Activated CD8-positive, alpha-beta T cell treated with anti-CD3 and anti-CD28 coated beads, Interleukin-2, amount 10 ng/mL, durations not matched to agents 7 days and 5 days (primary cell): ENCODE measurements around the gene TRRAP. TPM values are rescaled to one million over a fixed set of nuclear protein-coding genes. Genes with fewer than 3 reads are reported as not detected.

Source experiments
- ATAC-seq: fragments of 150-1000 bp; cut with Tn5 transposase; one replicate; pipeline ENCODE4 v1.10.0; 2021; ENCODE audit warnings: moderate library complexity
- CTCF ChIA-PET: fragments of 350-600 bp; sonication (Branson Sonifier 250); formaldehyde crosslinking; loops from one replicate; lab custom pipeline; 2021; ENCODE audit warnings: antibody characterized with exemption; lab: Charles Lee
- POLR2A ChIA-PET: fragments of 350-600 bp; sonication (Branson Sonifier 250); formaldehyde crosslinking; loops from one replicate; lab custom pipeline; 2021; ENCODE audit warnings: antibody characterized with exemption; lab: Charles Lee
- DNase-seq: peaks from one replicate; pipeline ENCODE4 v3.0.0-alpha.2; 2020
- H3K27ac Mint-ChIP-seq: one replicate; pipeline ENCODE4 v1.8.0; 2021; ENCODE audit warnings: mild to moderate bottlenecking, mixed read lengths
- H3K27me3 Mint-ChIP-seq: one replicate; pipeline ENCODE4 v1.8.0; 2021; ENCODE audit warnings: low read depth, mixed read lengths
- H3K36me3 Mint-ChIP-seq: one replicate; pipeline ENCODE4 v1.8.0; 2021; ENCODE audit warnings: low read depth, mixed read lengths
- H3K4me1 Mint-ChIP-seq: one replicate; pipeline ENCODE4 v1.8.0; 2021; ENCODE audit warnings: low read depth, mixed read lengths
- H3K4me3 Mint-ChIP-seq: one replicate; pipeline ENCODE4 v1.8.0; 2021; ENCODE audit warnings: mild to moderate bottlenecking, mixed read lengths
- H3K9me3 Mint-ChIP-seq: one replicate; pipeline ENCODE4 v1.8.0; 2022; ENCODE audit warnings: mixed read lengths; ENCODE audit not compliant: insufficient read depth
- total RNA-seq, 2 experiments: library from RNA; stranded (reverse); gene quantifications; one replicate each; pipeline ENCODE4 v1.2.3, GENCODE V29; 2021

TRRAP gene
- total RNA-seq, 2 experiments from 2014 or later, result 61.0 to 64.5 TPM

- Mint-ChIP-seq H3K36me3 (peaks cover 76% of the 10 kb centered on the region), H3K4me1 (no peaks in the 10 kb centered on the region), H3K27me3 (no peaks in the 10 kb centered on the region), H3K9me3 (no peaks in the 10 kb centered on the region), H3K4me3 (no peak overlapping the region), H3K27ac (no peak overlapping the region)
- ATAC-seq (no peak), DNase-seq (no peak)
- CTCF ChIA-PET, result no interaction called here
- POLR2A ChIA-PET, result no interaction called here
Measured at GRCh38 chr7:98976396-98977185, 98.3 kb downstream of the TRRAP start.

GRCh38 chr7:98978672-98979071 is 100.3 kb downstream of the TRRAP start:
- no peak overlapping the region for H3K4me3 Mint-ChIP-seq
- no peaks in the 10 kb centered on the region for H3K4me1 Mint-ChIP-seq
- no peak for ATAC-seq
- POLR2A ChIA-PET, result no interaction called here
- CTCF ChIA-PET, result no interaction called here
- H3K27me3 Mint-ChIP-seq, result no peaks in the 10 kb centered on the region
- DNase-seq, result no peak
- H3K36me3 Mint-ChIP-seq, result peaks cover 79% of the 10 kb centered on the region
- no peaks in the 10 kb centered on the region for H3K9me3 Mint-ChIP-seq
- no peak overlapping the region for H3K27ac Mint-ChIP-seq

- Mint-ChIP-seq H3K27me3 (no peaks in the 10 kb centered on the region), H3K36me3 (peaks cover 83% of the 10 kb centered on the region), H3K4me1 (no peaks in the 10 kb centered on the region), H3K27ac (no peak overlapping the region), H3K4me3 (no peak overlapping the region), H3K9me3 (peaks cover 3% of the 10 kb centered on the region)
- ChIA-PET POLR2A (no interaction called here), CTCF (no interaction called here)
- ATAC-seq (no peak), DNase-seq (no peak)
Measured at GRCh38 chr7:98981701-98982100, 103.4 kb downstream of the TRRAP start.

- ATAC-seq, result no peak
- Mint-ChIP-seq H3K4me1 (peaks cover 7% of the 10 kb centered on the region), H3K4me3 (no peak overlapping the region), H3K27ac (no peak overlapping the region), H3K9me3 (peaks cover 3% of the 10 kb centered on the region), H3K36me3 (peaks cover 86% of the 10 kb centered on the region), H3K27me3 (no peaks in the 10 kb centered on the region)
- DNase-seq, result no peak
- ChIA-PET CTCF (no interaction called here), POLR2A (interaction anchor here (0.6 kb wide), 1 partner anchor 986 kb away, joined by 3 read pairs; no protein-coding TSS in a partner anchor)
Measured at GRCh38 chr7:98982686-98983085, 104.4 kb downstream of the TRRAP start.

GRCh38 chr7:98984126-98984525 is 105.8 kb downstream of the TRRAP start:
- peaks cover 3% of the 10 kb centered on the region for H3K9me3 Mint-ChIP-seq
- H3K36me3 Mint-ChIP-seq, result peaks cover 91% of the 10 kb centered on the region
- H3K27me3 Mint-ChIP-seq, result no peaks in the 10 kb centered on the region
- ChIA-PET CTCF (interaction anchor here (1.2 to 1.5 kb wide), 3 partner anchors 17 to 329 kb away, joined by 3 to 5 read pairs (median 4); no protein-coding TSS in a partner anchor), POLR2A (no interaction called here)
- DNase-seq, result no peak
- H3K4me3 Mint-ChIP-seq, result no peak overlapping the region
- peaks cover 21% of the 10 kb centered on the region for H3K4me1 Mint-ChIP-seq
- ATAC-seq, result no peak
- no peak overlapping the region for H3K27ac Mint-ChIP-seq

DNA sequence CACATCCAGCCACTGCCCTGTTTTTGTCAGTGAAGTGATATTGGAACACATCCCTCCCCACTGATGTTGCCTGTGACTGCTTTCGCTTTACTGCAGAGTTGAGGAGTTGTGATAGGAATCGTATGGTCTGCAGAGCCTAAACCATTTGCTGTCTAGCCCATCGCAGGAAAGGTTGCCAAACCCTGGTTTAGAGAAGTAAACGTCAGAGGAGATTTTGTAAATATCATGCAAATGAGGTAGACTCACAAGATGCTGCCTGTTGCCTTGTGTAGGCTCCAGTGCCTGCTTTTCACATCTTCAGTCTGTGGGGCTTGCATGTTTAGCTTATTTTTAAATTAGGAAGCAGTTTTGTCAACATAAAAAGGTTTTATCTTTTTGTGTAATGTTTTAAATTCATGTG is 107.1 kb downstream of the TRRAP start:
- no peak for ATAC-seq

DNA sequence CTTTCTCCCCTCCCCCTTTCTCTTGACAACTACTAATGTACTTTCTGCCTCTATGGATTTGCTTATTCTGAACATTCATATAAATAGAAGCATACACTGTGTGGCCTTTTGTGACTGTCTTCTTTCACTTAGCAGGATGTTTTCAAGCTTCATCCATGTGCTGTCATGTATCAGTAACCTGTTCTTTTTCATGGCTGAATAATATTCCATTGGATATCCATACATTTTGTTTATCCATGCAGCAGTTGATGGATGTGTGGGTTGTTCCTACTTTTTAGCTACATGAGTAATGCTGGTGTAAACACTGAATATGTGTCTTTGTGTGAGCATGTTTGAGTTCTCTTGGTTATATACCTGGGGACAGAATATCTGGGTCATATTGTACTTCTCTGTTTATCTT is 107.6 kb downstream of the TRRAP start:
- ChIA-PET CTCF (no interaction called here), POLR2A (no interaction called here)
- Mint-ChIP-seq H3K9me3 (peaks cover 3% of the 10 kb centered on the region), H3K4me3 (no peak overlapping the region), H3K27ac (no peak overlapping the region), H3K36me3 (peaks cover 91% of the 10 kb centered on the region), H3K27me3 (no peaks in the 10 kb centered on the region), H3K4me1 (peaks cover 32% of the 10 kb centered on the region)
- DNase-seq (no peak), ATAC-seq (no peak)

More for the DNA sequence above, 107.1 kb downstream of the TRRAP start:
- no peak overlapping the region for H3K27ac Mint-ChIP-seq
- peaks cover 90% of the 10 kb centered on the region for H3K36me3 Mint-ChIP-seq
- peaks cover 31% of the 10 kb centered on the region for H3K4me1 Mint-ChIP-seq
- ChIA-PET POLR2A (no interaction called here), CTCF (interaction anchor here (1.4 to 1.5 kb wide), 2 partner anchors 15 to 328 kb away, joined by 4 to 5 read pairs; no protein-coding TSS in a partner anchor)
- H3K27me3 Mint-ChIP-seq, result no peaks in the 10 kb centered on the region
- no peak overlapping the region for H3K4me3 Mint-ChIP-seq
- peaks cover 3% of the 10 kb centered on the region for H3K9me3 Mint-ChIP-seq
- DNase-seq, result no peak

- ChIA-PET POLR2A (no interaction called here), CTCF (interaction anchor here (0.9 to 1.1 kb wide), 2 partner anchors 9 to 13 kb away, joined by 5 read pairs; no protein-coding TSS in a partner anchor)
- peak overlapping the region; percentile 83 for H3K27ac Mint-ChIP-seq
Measured at GRCh38 chr7:98988641-98989040, 110.3 kb downstream of the TRRAP start.

GRCh38 chr7:98990356-98990755 is 112.0 kb downstream of the TRRAP start:
- H3K4me1 Mint-ChIP-seq, result peaks cover 50% of the 10 kb centered on the region
- peaks cover 3% of the 10 kb centered on the region for H3K9me3 Mint-ChIP-seq
- peaks cover 84% of the 10 kb centered on the region for H3K36me3 Mint-ChIP-seq
- CTCF ChIA-PET, result no interaction called here
- ATAC-seq, result no peak
- H3K27me3 Mint-ChIP-seq, result no peaks in the 10 kb centered on the region
- no peak overlapping the region for H3K27ac Mint-ChIP-seq
- POLR2A ChIA-PET, result no interaction called here
- no peak overlapping the region for H3K4me3 Mint-ChIP-seq
- no peak for DNase-seq

More at GRCh38 chr7:98988641-98989040, 110.3 kb downstream of the TRRAP start:
- peak overlapping the region; percentile 17 for H3K4me3 Mint-ChIP-seq
- ATAC-seq (no peak), DNase-seq (no peak)
- H3K4me1 Mint-ChIP-seq, result peaks cover 46% of the 10 kb centered on the region
- no peaks in the 10 kb centered on the region for H3K27me3 Mint-ChIP-seq
- peaks cover 89% of the 10 kb centered on the region for H3K36me3 Mint-ChIP-seq
- peaks cover 3% of the 10 kb centered on the region for H3K9me3 Mint-ChIP-seq

DNA sequence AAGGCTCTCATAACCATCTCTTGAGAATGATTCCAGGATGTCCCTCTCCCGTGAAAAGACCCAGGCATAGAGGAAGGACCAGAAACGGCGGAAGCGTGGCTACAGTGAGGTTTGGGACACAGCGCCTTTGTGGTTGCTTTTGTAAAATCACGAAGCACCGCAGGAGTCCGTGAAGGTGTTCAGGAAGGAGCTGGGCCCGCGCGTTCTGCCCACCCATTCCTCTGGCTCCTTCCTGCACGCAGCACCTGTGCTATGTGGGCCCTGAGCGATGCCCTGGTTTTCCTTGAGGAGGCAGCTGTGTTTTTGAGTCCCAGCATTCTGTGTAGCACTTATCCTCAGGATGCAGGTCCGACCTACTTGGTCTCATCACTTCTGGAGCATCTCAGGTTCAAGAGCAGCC is 112.8 kb downstream of the TRRAP start:
- DNase-seq (no peak), ATAC-seq (no peak)
- no peak overlapping the region for H3K27ac Mint-ChIP-seq
- H3K9me3 Mint-ChIP-seq, result peaks cover 3% of the 10 kb centered on the region
- H3K27me3 Mint-ChIP-seq, result no peaks in the 10 kb centered on the region
- H3K4me1 Mint-ChIP-seq, result peaks cover 58% of the 10 kb centered on the region
- POLR2A ChIA-PET, result no interaction called here
- H3K36me3 Mint-ChIP-seq, result peaks cover 84% of the 10 kb centered on the region
- no peak overlapping the region for H3K4me3 Mint-ChIP-seq
- CTCF ChIA-PET, result no interaction called here

- CTCF ChIA-PET, result interaction anchor here (0.9 to 1.4 kb wide), 2 partner anchors 11 to 319 kb away, joined by 3 read pairs; no protein-coding TSS in a partner anchor
- POLR2A ChIA-PET, result no interaction called here
- no peak for DNase-seq
Measured at GRCh38 chr7:98992076-98992475, 113.7 kb downstream of the TRRAP start.

More at GRCh38 chr7:98992076-98992475, 113.7 kb downstream of the TRRAP start:
- Mint-ChIP-seq H3K27ac (no peak overlapping the region), H3K9me3 (no peaks in the 10 kb centered on the region), H3K36me3 (peaks cover 76% of the 10 kb centered on the region), H3K4me1 (peaks cover 62% of the 10 kb centered on the region), H3K4me3 (no peak overlapping the region), H3K27me3 (no peaks in the 10 kb centered on the region)
- ATAC-seq, result no peak
